Astrocyte (in vitro differentiated cells and primary cell): Measurements from ENCODE around the gene PLAAT5. TPM values are rescaled to one million over a fixed set of nuclear protein-coding genes. Genes with fewer than 3 reads are reported as not detected.

Experiments used
- DNase-seq: peaks from one replicate; pipeline ENCODE4 v3.0.0-alpha.2; 2010; ENCODE audit warnings: low read depth
- FAIRE-seq: peaks from 2 replicates; lab custom pipeline; 2011; peaks lifted over from hg19 to GRCh38; lab: Jason Lieb, UNC
- H2AFZ ChIP-seq: 2 replicates; pipeline ENCODE4 v1.6.0; 2012; ENCODE audit warnings: low read depth, low read length, inconsistent platforms
- H3K27ac ChIP-seq: 2 replicates; pipeline ENCODE4 v1.5.1; 2011; ENCODE audit warnings: low read depth, low read length, inconsistent platforms
- H3K27me3 ChIP-seq: 2 replicates; pipeline ENCODE4 v1.6.0; 2011; ENCODE audit warnings: low read length, inconsistent platforms; ENCODE audit not compliant: insufficient read depth
- H3K36me3 ChIP-seq: 2 replicates; pipeline ENCODE4 v1.5.1; 2011; ENCODE audit warnings: low read length, inconsistent platforms; ENCODE audit not compliant: insufficient read depth
- H3K4me1 ChIP-seq: 2 replicates; pipeline ENCODE4 v1.5.1; 2011; ENCODE audit warnings: low read length, inconsistent platforms; ENCODE audit not compliant: insufficient read depth
- H3K4me2 ChIP-seq: 2 replicates; pipeline ENCODE4 v1.6.0; 2012; ENCODE audit warnings: low read length, inconsistent platforms
- H3K4me3 ChIP-seq: 2 replicates; pipeline ENCODE4 v1.5.1; 2011; ENCODE audit warnings: low read depth, mild to moderate bottlenecking, low read length, inconsistent platforms; ENCODE audit not compliant: insufficient read depth
- H3K79me2 ChIP-seq: 2 replicates; pipeline ENCODE4 v1.6.0; 2012; ENCODE audit warnings: mild to moderate bottlenecking, low read length, inconsistent platforms; ENCODE audit not compliant: insufficient read depth
- H3K9ac ChIP-seq: 2 replicates; pipeline ENCODE4 v1.6.0; 2012; ENCODE audit warnings: mild to moderate bottlenecking, low read length, inconsistent platforms
- H3K9me3 ChIP-seq: 2 replicates; pipeline ENCODE4 v1.5.1; 2012; ENCODE audit warnings: low read depth, mild to moderate bottlenecking, low read length, inconsistent platforms; ENCODE audit not compliant: insufficient read depth
- H4K20me1 ChIP-seq: 2 replicates; pipeline ENCODE4 v1.6.0; 2012; ENCODE audit warnings: low read length, inconsistent platforms; ENCODE audit not compliant: insufficient read depth
- H3K27ac Mint-ChIP-seq: one replicate; pipeline ENCODE4 v1.8.0; 2021; ENCODE audit warnings: mild to moderate bottlenecking, mixed read lengths; ENCODE audit not compliant: unreplicated experiment
- H3K27me3 Mint-ChIP-seq: one replicate; pipeline ENCODE4 v1.8.0; 2021; ENCODE audit warnings: low read depth, mixed read lengths; ENCODE audit not compliant: unreplicated experiment
- H3K36me3 Mint-ChIP-seq: one replicate; pipeline ENCODE4 v1.8.0; 2021; ENCODE audit warnings: low read depth, mixed read lengths; ENCODE audit not compliant: unreplicated experiment
- H3K4me1 Mint-ChIP-seq: one replicate; pipeline ENCODE4 v1.8.0; 2021; ENCODE audit warnings: low read depth, mixed read lengths; ENCODE audit not compliant: unreplicated experiment
- H3K4me3 Mint-ChIP-seq: one replicate; pipeline ENCODE4 v1.8.0; 2021; ENCODE audit warnings: mild to moderate bottlenecking, moderate library complexity, mixed read lengths; ENCODE audit not compliant: unreplicated experiment
- H3K9me3 Mint-ChIP-seq: one replicate; pipeline ENCODE4 v1.8.0; 2021; ENCODE audit warnings: mild to moderate bottlenecking, mixed read lengths; ENCODE audit not compliant: unreplicated experiment
- CTCF ChIP-seq: IDR thresholded peaks from 2 replicates; pipeline ENCODE4 v1.5.1; 2011; ENCODE audit warnings: low read depth, mild to moderate bottlenecking, inconsistent platforms, low read length, moderate library complexity; ENCODE audit not compliant: insufficient read depth
- EZH2 ChIP-seq: IDR thresholded peaks from 2 replicates; pipeline ENCODE4 v1.6.1; 2012; ENCODE audit warnings: mild to moderate bottlenecking, low read length, inconsistent platforms; ENCODE audit not compliant: insufficient read depth
- total RNA-seq: library from RNA; stranded (reverse); gene quantifications from 2 replicates; pipeline ENCODE4 v1.2.1, GENCODE V29; 2021

The PLAAT5 gene
- total RNA-seq, 1 donor from 2014 or later = 0.36 TPM

GRCh38 chr11:63536669-63537292 lies 45.8 kb upstream of the PLAAT5 start, which contains the start of gene PLAAT4:
PLAAT4 (plus strand) TSS chr11:63536808; CDS start chr11:63536869, 61 bp downstream.
- no peak within 1 kb of the TSS for H3K27ac ChIP-seq
- no peaks in the 10 kb centered on the region for H3K36me3 Mint-ChIP-seq
- peak within 1 kb of the TSS; percentile 32 for H3K9ac ChIP-seq
- no peak for FAIRE-seq
- H4K20me1 ChIP-seq = no peaks in the 10 kb centered on the region
- no peaks in the 10 kb centered on the region for H3K79me2 ChIP-seq
- TF ChIP-seq CTCF (no peak), EZH2 (no peak)
- no peaks in the 10 kb centered on the region for H3K9me3 ChIP-seq
- peaks cover 26% of the 10 kb centered on the region for H3K4me1 ChIP-seq
- peaks cover 4% of the 10 kb centered on the region for H3K27me3 Mint-ChIP-seq
- no peaks in the 10 kb centered on the region for H3K27me3 ChIP-seq
- H3K4me2 ChIP-seq = peak within 1 kb of the TSS; percentile 80
- no peak within 1 kb of the TSS for H3K27ac Mint-ChIP-seq
- H3K9me3 Mint-ChIP-seq = no peaks in the 10 kb centered on the region
- H2AFZ ChIP-seq = peak within 1 kb of the TSS; percentile 67
- no peaks in the 10 kb centered on the region for H3K36me3 ChIP-seq
- no peak within 1 kb of the TSS for H3K4me3 Mint-ChIP-seq
- peak within 1 kb of the TSS; percentile 38 for H3K4me3 ChIP-seq
- DNase-seq = peak; percentile 59
- H3K4me1 Mint-ChIP-seq = peaks cover 17% of the 10 kb centered on the region

GRCh38 chr11:63535734-63536133 lies 44.8 kb upstream of the PLAAT5 start:
- no peak overlapping the region for H2AFZ ChIP-seq
- Mint-ChIP-seq H3K27ac (no peak overlapping the region), H3K9me3 (no peaks in the 10 kb centered on the region), H3K36me3 (no peaks in the 10 kb centered on the region), H3K4me1 (peaks cover 23% of the 10 kb centered on the region), H3K4me3 (no peak overlapping the region), H3K27me3 (peaks cover 4% of the 10 kb centered on the region)
- H3K36me3 ChIP-seq = no peaks in the 10 kb centered on the region
- H3K9ac ChIP-seq = no peak overlapping the region
- H3K9me3 ChIP-seq = no peaks in the 10 kb centered on the region
- no peaks in the 10 kb centered on the region for H3K79me2 ChIP-seq
- no peaks in the 10 kb centered on the region for H3K27me3 ChIP-seq
- H3K4me2 ChIP-seq = no peak overlapping the region
- no peak overlapping the region for H3K27ac ChIP-seq
- FAIRE-seq = no peak
- peaks cover 34% of the 10 kb centered on the region for H3K4me1 ChIP-seq
- H4K20me1 ChIP-seq = no peaks in the 10 kb centered on the region
- H3K4me3 ChIP-seq = no peak overlapping the region
- DNase-seq = no peak
- TF ChIP-seq CTCF (no peak), EZH2 (no peak)

DNA sequence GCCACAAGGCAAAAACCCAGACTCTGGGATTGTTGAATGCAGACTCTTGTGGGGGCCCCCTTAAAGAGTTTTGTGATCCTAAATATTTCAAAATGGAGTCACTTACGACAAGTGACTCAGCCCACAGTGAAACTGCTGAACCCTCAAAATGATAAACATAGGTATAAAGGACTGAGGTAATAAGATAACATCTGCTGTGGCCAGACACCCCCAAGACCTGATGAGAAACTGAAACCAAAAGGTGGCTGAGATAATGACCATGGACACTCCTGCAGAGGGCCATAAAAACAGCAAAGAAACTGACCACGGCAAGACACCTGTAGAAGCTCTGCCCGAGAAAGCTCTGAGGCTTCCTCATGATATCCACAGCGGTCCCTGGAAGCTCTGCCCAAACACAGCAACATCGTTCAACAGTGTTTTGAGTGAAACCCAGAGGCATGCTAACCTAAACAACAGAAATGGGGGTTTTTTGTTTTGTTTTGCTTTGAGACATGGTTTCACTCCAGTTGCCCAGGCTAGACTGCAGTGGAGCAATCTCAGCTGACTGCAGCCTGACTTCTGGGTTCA lies 44.0 kb upstream of the PLAAT5 start:
- no peaks in the 10 kb centered on the region for H3K9me3 Mint-ChIP-seq
- DNase-seq (no peak), FAIRE-seq (no peak)
- TF ChIP-seq EZH2 = no peak
- TF ChIP-seq CTCF = no peak
- H3K27ac Mint-ChIP-seq = no peak overlapping the region
- Histone ChIP-seq H3K4me2 (no peak overlapping the region), H3K27ac (no peak overlapping the region), H3K9ac (no peak overlapping the region), H3K4me3 (no peak overlapping the region), H2AFZ (no peak overlapping the region), H3K36me3 (no peaks in the 10 kb centered on the region), H3K79me2 (no peaks in the 10 kb centered on the region), H4K20me1 (no peaks in the 10 kb centered on the region), H3K27me3 (no peaks in the 10 kb centered on the region), H3K4me1 (peaks cover 34% of the 10 kb centered on the region), H3K9me3 (no peaks in the 10 kb centered on the region)
- H3K4me3 Mint-ChIP-seq = no peak overlapping the region
- H3K27me3 Mint-ChIP-seq = peaks cover 4% of the 10 kb centered on the region
- peaks cover 23% of the 10 kb centered on the region for H3K4me1 Mint-ChIP-seq
- no peaks in the 10 kb centered on the region for H3K36me3 Mint-ChIP-seq
